Measurements from ENCODE around the gene HTD2.

GRCh38 chr3:58361866-58362265, 55.5 kb downstream of the HTD2 start:
- TF ChIP-seq TAF1 (IDR thresholded peaks at IDR 0.05; ENCODE audit: borderline replicate concordance, insufficient read depth, low read length), result no peak
- TF ChIP-seq POLR2AphosphoS5 (IDR thresholded peaks at IDR 0.05; ENCODE audit: low read depth, low read length), result no peak
- no peak for TF ChIP-seq REST (IDR thresholded peaks at IDR 0.05; ENCODE audit: insufficient read depth in 1 of 2, low read depth in 2 of 2, low read length in 2 of 2)
- TF ChIP-seq SIN3A (IDR thresholded peaks at IDR 0.05; ENCODE audit: borderline replicate concordance, insufficient read depth, low read length), result no peak
